Gastrocnemius medialis (tissue), 4 donors: ENCODE measurements around the gene NAV1. TPM values are rescaled to one million over a fixed set of nuclear protein-coding genes. Genes with fewer than 3 reads are reported as not detected.

ENCODE experiments used
- ATAC-seq, 2 donors: fragments of 150-250 bp; one replicate each; pipeline ENCODE4 v1.9.1; 2016
- DNase-seq, 2 donors: peaks; one replicate each; pipeline ENCODE4 v3.0.0-alpha.2; 2019
- H3K27ac ChIP-seq, 4 donors: fragments of 200-600 bp; sonication (generic); 1 replicate in 1 of 4; 2 replicates in 3 of 4; pipeline ENCODE4 v1.5.1; 2016 to 2018; ENCODE audit warnings: mild to moderate bottlenecking in 2 of 4, moderate library complexity in 1 of 4
- H3K27me3 ChIP-seq, 3 donors: fragments of 200-600 bp; sonication (generic) in 2 of 3; 1 replicate in 1 of 3; 2 replicates in 2 of 3; pipeline versions ENCODE4 v1.5.1 to v1.6.0; 2016 to 2019; ENCODE audit warnings: mild to moderate bottlenecking in 1 of 3, moderate library complexity in 1 of 3
- H3K36me3 ChIP-seq, 2 donors: fragments of 200-600 bp; sonication (generic) in 1 of 2; one replicate each; pipeline ENCODE4 v1.5.1; 2017 to 2018
- H3K4me1 ChIP-seq, 2 donors: fragments of 200-600 bp; sonication (generic) in 1 of 2; one replicate each; pipeline ENCODE4 v1.5.1; 2016 to 2017; ENCODE audit warnings: mild to moderate bottlenecking in 2 of 2
- H3K4me3 ChIP-seq, 4 donors: fragments of 200-600 bp; sonication (generic) in 3 of 4; 1 replicate in 1 of 4; 2 replicates in 3 of 4; pipeline ENCODE4 v1.5.1; 2016 to 2019; ENCODE audit warnings: mild to moderate bottlenecking in 2 of 4
- H3K9me3 ChIP-seq, 3 donors: fragments of 200-600 bp; sonication (generic) in 2 of 3; 1 replicate in 1 of 3; 2 replicates in 2 of 3; pipeline ENCODE4 v1.5.1; 2016 to 2019
- POLR2A ChIP-seq, 2 donors: fragments of 450-650 bp; IDR thresholded peaks; one replicate each; pipeline ENCODE4 v1.6.1; 2017; ENCODE audit warnings: antibody characterized with exemption in 2 of 2, mild to moderate bottlenecking in 2 of 2, moderate library complexity in 2 of 2
- in situ Hi-C, 4 donors: fragments of 200-750 bp; cut with MboI; loops; one replicate each; pipeline versions ENCODE4 v1.15.0 to v1.8.0; 2017; ENCODE audit warnings: low sequenced_read_pairs in 4 of 4
- intact Hi-C: fragments of 100-400 bp; cut with DNase I; formaldehyde crosslinking; loops from one replicate; pipeline ENCODE4 v1.15.1; 2023; ENCODE audit warnings: low total_unique reads
- total RNA-seq, 4 donors: library from RNA; depleted of rRNA; stranded (reverse); fragments of >200 nt; gene quantifications; one replicate each; pipeline versions ENCODE4 v1.1.0 to v1.2.3, GENCODE V29; 2016
- TF ChIP-seq, protein P1 (sequence below), 5 experiments: fragments of 450-650 bp in 3 of 5; fragments of 200-600 bp in 2 of 5; sonication (generic) in 2 of 5; IDR thresholded peaks in 4 of 5; conservative IDR thresholded peaks in 1 of 5; 1 replicate in 4 of 5; 2 replicates in 1 of 5; pipeline ENCODE4 v1.5.1; 2016 to 2019; ENCODE audit warnings: antibody characterized with exemption in 5 of 5, mild to moderate bottlenecking in 3 of 5, moderate library complexity in 3 of 5

The NAV1 gene
- total RNA-seq, 4 donors from 2014 or later = 4.2 to 9.1 (median 7.1) TPM

DNA sequence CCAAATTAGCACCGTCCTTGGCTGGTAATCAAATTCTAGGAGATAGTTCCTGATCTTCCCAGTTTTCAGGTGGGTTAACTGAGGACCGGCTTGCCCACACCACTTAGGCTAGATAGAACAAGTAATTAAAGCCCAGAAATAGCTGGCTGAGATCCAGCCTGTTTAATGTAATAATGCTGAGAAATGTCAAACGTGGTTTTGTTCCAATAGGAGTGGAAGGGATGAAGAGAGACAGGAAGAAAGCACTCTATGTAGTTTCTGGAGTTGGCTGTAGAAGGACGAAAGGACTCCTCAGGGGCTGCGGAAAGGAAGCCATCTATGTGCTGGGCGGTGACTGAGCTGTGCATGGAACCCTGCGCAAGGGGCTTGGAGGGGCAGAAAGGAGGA, 18.6 kb downstream of the NAV1 start:
- H3K27ac ChIP-seq = peak overlapping the region in 2 of 4 donors; percentile 17 to 67

DNA sequence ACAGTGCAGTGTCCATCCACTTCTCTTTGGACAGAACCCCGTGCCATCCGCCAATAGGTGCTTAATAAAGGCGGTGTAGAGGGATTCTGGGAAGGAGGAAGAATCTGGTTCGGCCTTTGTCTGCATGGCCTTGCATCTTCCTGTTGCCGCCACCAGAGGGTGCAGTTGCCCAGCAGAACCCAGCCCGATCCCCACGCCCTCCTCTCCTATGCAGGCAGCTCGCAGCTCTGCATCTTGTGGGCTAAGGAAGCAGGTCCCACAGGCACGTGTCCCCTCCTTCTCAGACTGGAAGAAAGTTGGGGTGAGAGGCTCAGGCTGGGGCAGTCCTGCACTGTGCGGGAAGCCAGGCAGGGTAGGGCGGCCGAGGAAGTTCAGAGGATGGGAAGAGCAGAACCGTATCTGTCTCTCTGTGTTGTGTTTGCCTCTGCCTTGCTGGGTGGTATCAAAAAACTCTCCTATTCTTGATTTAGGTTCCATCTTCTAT, 20.8 kb downstream of the NAV1 start:
- Histone ChIP-seq H3K27me3 (no peaks in the 10 kb centered on the region), H3K36me3 (no peaks in the 10 kb centered on the region), H3K27ac (no peak overlapping the region), H3K4me1 (peaks cover 8 to 25% of the 10 kb centered on the region in 2 donors), H3K4me3 (no peak overlapping the region), H3K9me3 (no peaks in the 10 kb centered on the region)
- intact Hi-C loops = loop anchor here (1.0 kb wide), 2 partner anchors 145 to 234 kb away; no protein-coding TSS in a partner anchor
- no peak for TF ChIP-seq POLR2A (IDR thresholded peaks at IDR 0.05)
- TF ChIP-seq, protein P1, sequence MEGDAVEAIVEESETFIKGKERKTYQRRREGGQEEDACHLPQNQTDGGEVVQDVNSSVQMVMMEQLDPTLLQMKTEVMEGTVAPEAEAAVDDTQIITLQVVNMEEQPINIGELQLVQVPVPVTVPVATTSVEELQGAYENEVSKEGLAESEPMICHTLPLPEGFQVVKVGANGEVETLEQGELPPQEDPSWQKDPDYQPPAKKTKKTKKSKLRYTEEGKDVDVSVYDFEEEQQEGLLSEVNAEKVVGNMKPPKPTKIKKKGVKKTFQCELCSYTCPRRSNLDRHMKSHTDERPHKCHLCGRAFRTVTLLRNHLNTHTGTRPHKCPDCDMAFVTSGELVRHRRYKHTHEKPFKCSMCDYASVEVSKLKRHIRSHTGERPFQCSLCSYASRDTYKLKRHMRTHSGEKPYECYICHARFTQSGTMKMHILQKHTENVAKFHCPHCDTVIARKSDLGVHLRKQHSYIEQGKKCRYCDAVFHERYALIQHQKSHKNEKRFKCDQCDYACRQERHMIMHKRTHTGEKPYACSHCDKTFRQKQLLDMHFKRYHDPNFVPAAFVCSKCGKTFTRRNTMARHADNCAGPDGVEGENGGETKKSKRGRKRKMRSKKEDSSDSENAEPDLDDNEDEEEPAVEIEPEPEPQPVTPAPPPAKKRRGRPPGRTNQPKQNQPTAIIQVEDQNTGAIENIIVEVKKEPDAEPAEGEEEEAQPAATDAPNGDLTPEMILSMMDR (IDR thresholded peaks at IDR 0.05 in 4 of 5, conservative IDR thresholded peaks at IDR 0.05 in 1 of 5) = peak; percentile 91 to 96 (median 94)
- DNase-seq (peak; percentile 61 to 69), ATAC-seq (peak; percentile 71 to 83)
- in situ Hi-C loops = loop anchor here (5.0 to 10.0 kb wide), 5 partner anchors 143 to 235 kb away; no protein-coding TSS in a partner anchor

More for the DNA sequence above, 18.6 kb downstream of the NAV1 start:
- ATAC-seq (no peak), DNase-seq (no peak)
- H3K4me1 ChIP-seq = peaks cover 12 to 23% of the 10 kb centered on the region in 2 donors
- no peak for TF ChIP-seq POLR2A (IDR thresholded peaks at IDR 0.05)
- TF ChIP-seq, protein P1 (IDR thresholded peaks at IDR 0.05 in 4 of 5, conservative IDR thresholded peaks at IDR 0.05 in 1 of 5) = no peak
- H3K27me3 ChIP-seq = no peaks in the 10 kb centered on the region
- H3K4me3 ChIP-seq = no peak overlapping the region
- intact Hi-C loops (no loop called here), in situ Hi-C loops (loop anchor here in 1 of 4 donors (5.0 kb wide), 1 partner anchor 235 kb away; no protein-coding TSS in a partner anchor)
- H3K36me3 ChIP-seq = no peaks in the 10 kb centered on the region
- no peaks in the 10 kb centered on the region for H3K9me3 ChIP-seq

DNA sequence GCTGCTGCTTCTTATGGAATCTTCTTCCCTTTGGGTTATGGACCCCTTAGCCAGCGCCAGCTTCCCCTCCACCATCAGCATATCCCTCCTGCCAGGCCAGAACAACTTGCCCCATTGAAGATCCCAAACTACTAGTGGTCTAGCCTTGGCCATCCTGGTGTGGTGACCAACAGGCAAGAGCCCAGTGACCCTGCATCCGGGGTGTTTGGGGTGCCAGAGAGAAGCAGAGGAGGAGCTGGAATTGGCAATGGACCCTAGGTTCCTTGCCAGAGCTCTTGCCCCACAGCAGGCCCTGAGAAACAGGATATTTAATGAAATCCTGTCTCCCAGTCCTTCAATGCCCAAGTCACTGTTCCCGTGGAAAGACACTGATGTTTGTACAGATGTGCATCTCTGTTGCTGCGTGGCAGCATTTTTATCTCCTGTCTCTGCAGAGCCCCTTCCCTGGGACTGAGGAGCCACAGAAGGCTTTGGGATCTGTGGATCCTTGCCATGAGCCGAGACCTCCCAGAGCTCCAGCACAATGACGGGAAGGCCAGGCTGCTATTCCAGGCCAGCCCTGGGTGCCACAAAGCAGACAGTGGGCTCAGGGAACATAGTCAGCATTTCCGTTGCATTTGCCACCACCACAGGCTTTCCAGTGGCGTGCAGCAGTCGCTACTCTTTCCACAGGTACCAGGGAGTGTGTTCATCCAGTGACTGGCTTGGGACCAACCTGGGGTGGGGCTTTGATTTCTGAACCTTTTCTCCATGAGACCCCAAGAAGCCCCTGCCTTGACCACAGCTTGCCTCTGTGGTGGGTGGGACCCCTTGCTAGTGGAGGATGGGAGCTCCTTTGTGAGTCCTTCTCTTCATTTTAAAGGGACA, 21.6 kb downstream of the NAV1 start:
- Histone ChIP-seq H3K4me1 (peaks cover 8 to 28% of the 10 kb centered on the region in 2 donors), H3K27ac (no peak overlapping the region), H3K4me3 (no peak overlapping the region), H3K27me3 (no peaks in the 10 kb centered on the region), H3K36me3 (no peaks in the 10 kb centered on the region), H3K9me3 (no peaks in the 10 kb centered on the region)
- ATAC-seq (no peak), DNase-seq (no peak)
- intact Hi-C loops = no loop called here
- in situ Hi-C loops = loop anchor here (5.0 to 10.0 kb wide), 5 partner anchors 142 to 234 kb away; no protein-coding TSS in a partner anchor
- no peak for TF ChIP-seq POLR2A (IDR thresholded peaks at IDR 0.05)
- TF ChIP-seq, protein P1 (IDR thresholded peaks at IDR 0.05 in 4 of 5, conservative IDR thresholded peaks at IDR 0.05 in 1 of 5) = no peak

DNA sequence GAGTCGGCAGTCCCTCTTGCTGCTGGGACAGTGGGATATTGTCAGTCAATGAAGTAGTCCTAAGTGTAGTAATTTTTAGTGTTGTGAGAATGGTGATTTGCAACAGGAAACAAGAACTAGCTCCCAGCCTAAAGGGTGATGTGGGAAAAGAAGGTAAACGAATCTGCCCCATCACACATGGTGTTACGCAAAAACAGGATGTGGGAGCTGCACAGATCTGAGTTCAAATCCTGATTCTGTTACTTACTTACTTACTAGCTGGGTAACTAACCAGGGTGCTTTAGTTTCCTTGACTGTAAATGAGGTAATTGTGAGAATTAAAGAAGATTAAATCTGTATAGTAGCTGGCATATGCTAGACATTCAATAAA, 22.3 kb downstream of the NAV1 start:
- ATAC-seq (no peak), DNase-seq (no peak)
- peaks cover 8 to 30% of the 10 kb centered on the region in 2 donors for H3K4me1 ChIP-seq
- H3K27me3 ChIP-seq = no peaks in the 10 kb centered on the region
- in situ Hi-C loops (loop anchor here (5.0 to 10.0 kb wide), 5 partner anchors 141 to 234 kb away; no protein-coding TSS in a partner anchor), intact Hi-C loops (no loop called here)
- H3K4me3 ChIP-seq = no peak overlapping the region
- no peaks in the 10 kb centered on the region for H3K9me3 ChIP-seq
- TF ChIP-seq, protein P1 (IDR thresholded peaks at IDR 0.05 in 4 of 5, conservative IDR thresholded peaks at IDR 0.05 in 1 of 5) = no peak
- no peak for TF ChIP-seq POLR2A (IDR thresholded peaks at IDR 0.05)
- no peak overlapping the region for H3K27ac ChIP-seq
- H3K36me3 ChIP-seq = no peaks in the 10 kb centered on the region
